Suprapubic skin (tissue), 4 donors: Measurements from ENCODE around the gene CHRD. TPM values are rescaled to one million over a fixed set of nuclear protein-coding genes. Genes with fewer than 3 reads are reported as not detected.

Source experiments
- DNase-seq, 2 donors: peaks; one replicate each; pipeline ENCODE4 v3.0.0-alpha.2; 2019; ENCODE audit warnings: low spot score in 2 of 2
- H3K27ac ChIP-seq: fragments of 200-600 bp; sonication (generic); one replicate; pipeline ENCODE4 v1.5.1; 2019
- H3K27me3 ChIP-seq: fragments of 200-600 bp; sonication (generic); one replicate; pipeline ENCODE4 v1.5.1; 2019
- H3K36me3 ChIP-seq: fragments of 200-600 bp; sonication (generic); one replicate; pipeline ENCODE4 v1.5.1; 2019
- H3K4me1 ChIP-seq: fragments of 200-600 bp; sonication (generic); one replicate; pipeline ENCODE4 v1.5.1; 2019
- H3K4me3 ChIP-seq: fragments of 200-600 bp; sonication (generic); one replicate; pipeline ENCODE4 v1.5.1; 2019; ENCODE audit warnings: mild to moderate bottlenecking
- H3K9me3 ChIP-seq: fragments of 200-600 bp; sonication (generic); one replicate; pipeline ENCODE4 v1.5.1; 2019
- EP300 ChIP-seq: sonication (generic); formaldehyde crosslinking; IDR thresholded peaks from one replicate; pipeline ENCODE4 v1.6.1; 2017; ENCODE audit warnings: antibody characterized with exemption
- POLR2A ChIP-seq, 2 donors: fragments of 450-650 bp; IDR thresholded peaks; one replicate each; pipeline ENCODE4 v1.6.1; 2017; ENCODE audit warnings: antibody characterized with exemption in 2 of 2, mild to moderate bottlenecking in 2 of 2, moderate library complexity in 2 of 2
- POLR2AphosphoS5 ChIP-seq, 3 donors: sonication (generic); formaldehyde crosslinking; IDR thresholded peaks; one replicate each; pipeline ENCODE4 v1.6.1; 2017; ENCODE audit warnings: antibody characterized with exemption in 3 of 3
- WGBS: methylation state at CpG from one replicate; pipeline ENCODE4 v1.1.5; 2018; 5-methylcytosine and 5-hydroxymethylcytosine counted together
- total RNA-seq, 4 donors: library from RNA; depleted of rRNA; stranded (reverse); fragments of >200 nt; gene quantifications; one replicate each; pipeline ENCODE4 v1.1.0, GENCODE V29; 2016
- TF ChIP-seq, protein P1 (sequence below), 2 donors: fragments of 200-600 bp in 1 of 2; fragments of 450-650 bp in 1 of 2; sonication (generic) in 1 of 2; IDR thresholded peaks; one replicate each; pipeline ENCODE4 v1.5.1; 2016 to 2019; ENCODE audit warnings: antibody characterized with exemption in 2 of 2, mild to moderate bottlenecking in 1 of 2, moderate library complexity in 1 of 2

Gene CHRD
- total RNA-seq, 4 donors from 2014 or later, result 1.1 to 10.1 (median 4.2) TPM

DNA sequence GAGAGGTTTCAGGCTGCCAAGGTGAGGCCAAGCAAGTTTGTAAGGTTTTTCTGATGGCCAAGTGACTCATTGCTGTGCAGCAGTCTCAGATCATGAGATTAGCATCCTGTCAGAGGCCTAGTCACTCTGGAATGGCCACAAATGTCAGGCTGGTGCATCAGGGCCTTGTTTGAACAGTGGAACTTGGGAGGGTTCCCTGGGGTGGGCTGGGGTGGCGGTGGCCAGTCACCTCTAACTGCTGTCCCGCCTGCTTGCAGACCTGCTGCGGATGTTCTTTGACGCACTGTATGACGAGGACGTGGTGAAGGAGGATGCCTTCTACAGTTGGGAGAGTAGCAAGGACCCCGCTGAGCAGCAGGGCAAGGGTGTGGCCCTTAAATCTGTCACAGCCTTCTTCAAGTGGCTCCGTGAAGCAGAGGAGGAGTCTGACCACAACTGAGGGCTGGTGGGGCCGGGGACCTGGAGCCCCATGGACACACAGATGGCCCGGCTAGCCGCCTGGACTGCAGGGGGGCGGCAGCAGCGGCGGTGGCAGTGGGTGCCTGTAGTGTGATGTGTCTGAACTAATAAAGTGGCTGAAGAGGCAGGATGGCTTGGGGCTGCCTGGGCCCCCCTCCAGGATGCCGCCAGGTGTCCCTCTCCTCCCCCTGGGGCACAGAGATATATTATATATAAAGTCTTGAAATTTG, 45.2 kb upstream of the CHRD start:
- peaks cover 59% of the 10 kb centered on the region for H3K4me1 ChIP-seq
- 75% methylated on average over 12 of the region's 15 CpGs for WGBS
- no peak for TF ChIP-seq EP300
- no peak for TF ChIP-seq POLR2AphosphoS5 (IDR thresholded peaks at IDR 0.05)
- TF ChIP-seq, protein P1, sequence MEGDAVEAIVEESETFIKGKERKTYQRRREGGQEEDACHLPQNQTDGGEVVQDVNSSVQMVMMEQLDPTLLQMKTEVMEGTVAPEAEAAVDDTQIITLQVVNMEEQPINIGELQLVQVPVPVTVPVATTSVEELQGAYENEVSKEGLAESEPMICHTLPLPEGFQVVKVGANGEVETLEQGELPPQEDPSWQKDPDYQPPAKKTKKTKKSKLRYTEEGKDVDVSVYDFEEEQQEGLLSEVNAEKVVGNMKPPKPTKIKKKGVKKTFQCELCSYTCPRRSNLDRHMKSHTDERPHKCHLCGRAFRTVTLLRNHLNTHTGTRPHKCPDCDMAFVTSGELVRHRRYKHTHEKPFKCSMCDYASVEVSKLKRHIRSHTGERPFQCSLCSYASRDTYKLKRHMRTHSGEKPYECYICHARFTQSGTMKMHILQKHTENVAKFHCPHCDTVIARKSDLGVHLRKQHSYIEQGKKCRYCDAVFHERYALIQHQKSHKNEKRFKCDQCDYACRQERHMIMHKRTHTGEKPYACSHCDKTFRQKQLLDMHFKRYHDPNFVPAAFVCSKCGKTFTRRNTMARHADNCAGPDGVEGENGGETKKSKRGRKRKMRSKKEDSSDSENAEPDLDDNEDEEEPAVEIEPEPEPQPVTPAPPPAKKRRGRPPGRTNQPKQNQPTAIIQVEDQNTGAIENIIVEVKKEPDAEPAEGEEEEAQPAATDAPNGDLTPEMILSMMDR (IDR thresholded peaks at IDR 0.05), result no peak
- no peak for TF ChIP-seq POLR2A (IDR thresholded peaks at IDR 0.05)
- H3K9me3 ChIP-seq, result no peaks in the 10 kb centered on the region
- H3K36me3 ChIP-seq, result peaks cover 55% of the 10 kb centered on the region
- no peaks in the 10 kb centered on the region for H3K27me3 ChIP-seq
- H3K27ac ChIP-seq, result peak overlapping the region; percentile 94
- no peak for DNase-seq
- no peak overlapping the region for H3K4me3 ChIP-seq

DNA sequence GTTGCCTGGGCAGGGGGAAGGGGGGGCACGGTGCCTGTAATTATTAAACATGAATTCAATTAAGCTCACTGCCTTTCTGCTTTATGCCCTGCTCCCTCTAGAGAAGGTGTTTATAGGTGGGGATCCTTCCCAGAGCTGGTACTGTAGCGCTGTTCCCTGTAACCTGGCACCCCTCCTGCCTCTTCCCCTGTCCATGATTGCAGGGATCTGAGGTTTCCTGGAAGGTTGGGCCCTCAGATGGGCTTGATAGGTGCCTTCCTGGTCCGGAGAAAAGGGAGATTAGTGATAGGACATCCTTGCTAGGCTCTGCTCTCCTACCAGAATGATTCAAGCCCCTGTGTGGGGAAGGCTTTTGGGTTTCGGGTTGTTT, 44.6 kb upstream of the CHRD start:
- TF ChIP-seq, protein P1 (IDR thresholded peaks at IDR 0.05), result no peak
- TF ChIP-seq EP300 (no peak), POLR2A (IDR thresholded peaks at IDR 0.05) (no peak), POLR2AphosphoS5 (IDR thresholded peaks at IDR 0.05) (no peak)
- no peaks in the 10 kb centered on the region for H3K27me3 ChIP-seq
- no peak for DNase-seq
- no peaks in the 10 kb centered on the region for H3K9me3 ChIP-seq
- peak overlapping the region; percentile 94 for H3K27ac ChIP-seq
- peak overlapping the region; percentile 74 for H3K4me3 ChIP-seq
- H3K4me1 ChIP-seq, result peaks cover 63% of the 10 kb centered on the region
- H3K36me3 ChIP-seq, result peaks cover 48% of the 10 kb centered on the region
- 34% methylated on average over 4 of the region's 4 CpGs for WGBS

DNA sequence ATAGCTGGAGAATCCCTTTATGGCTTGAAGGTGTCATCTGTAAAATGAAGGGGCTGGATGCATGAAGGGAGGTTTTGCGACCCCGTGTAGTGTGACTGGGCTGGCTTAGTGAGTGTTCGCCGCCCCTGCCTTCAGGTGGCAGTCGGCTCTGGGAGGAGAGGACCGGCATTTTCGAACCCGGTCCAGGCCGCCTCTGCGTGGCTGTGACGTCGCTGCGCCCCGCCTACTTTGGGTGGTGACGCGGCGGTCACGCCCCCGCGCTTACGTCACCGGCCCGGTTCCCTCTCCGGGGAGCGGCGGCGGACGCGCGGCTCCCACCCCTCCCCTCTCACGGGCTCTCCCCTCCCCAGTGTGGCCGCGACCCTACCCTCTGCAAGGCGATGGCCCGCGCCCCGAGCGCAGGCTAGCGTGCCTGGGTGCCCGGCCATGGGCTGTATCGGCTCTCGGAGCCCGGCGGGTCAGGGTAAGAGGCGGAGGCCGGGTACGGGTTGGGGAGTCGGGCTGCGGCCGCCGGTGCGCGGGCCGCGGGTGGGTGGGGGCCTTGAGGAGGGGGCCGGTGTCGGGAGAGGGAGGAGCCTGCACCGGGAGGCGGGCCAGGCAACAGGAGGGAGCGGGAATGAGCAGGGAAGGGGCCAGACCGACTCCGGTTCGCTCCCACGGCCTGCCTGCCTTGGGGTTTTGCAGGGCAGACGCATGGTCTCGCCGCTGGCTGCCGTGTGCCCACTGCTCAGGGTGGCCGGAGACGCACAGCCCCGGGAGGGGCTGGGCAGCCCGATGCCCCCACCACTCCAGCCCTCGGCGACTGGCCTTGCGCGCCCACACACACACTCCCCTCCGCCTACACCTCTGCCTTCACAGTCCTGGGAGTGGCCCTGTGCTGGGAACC, 44.0 kb upstream of the CHRD start:
- Histone ChIP-seq H3K4me3 (peak overlapping the region; percentile 74), H3K4me1 (peaks cover 67% of the 10 kb centered on the region)
- WGBS, result 1% methylated on average over 37 of the region's 77 CpGs

DNA sequence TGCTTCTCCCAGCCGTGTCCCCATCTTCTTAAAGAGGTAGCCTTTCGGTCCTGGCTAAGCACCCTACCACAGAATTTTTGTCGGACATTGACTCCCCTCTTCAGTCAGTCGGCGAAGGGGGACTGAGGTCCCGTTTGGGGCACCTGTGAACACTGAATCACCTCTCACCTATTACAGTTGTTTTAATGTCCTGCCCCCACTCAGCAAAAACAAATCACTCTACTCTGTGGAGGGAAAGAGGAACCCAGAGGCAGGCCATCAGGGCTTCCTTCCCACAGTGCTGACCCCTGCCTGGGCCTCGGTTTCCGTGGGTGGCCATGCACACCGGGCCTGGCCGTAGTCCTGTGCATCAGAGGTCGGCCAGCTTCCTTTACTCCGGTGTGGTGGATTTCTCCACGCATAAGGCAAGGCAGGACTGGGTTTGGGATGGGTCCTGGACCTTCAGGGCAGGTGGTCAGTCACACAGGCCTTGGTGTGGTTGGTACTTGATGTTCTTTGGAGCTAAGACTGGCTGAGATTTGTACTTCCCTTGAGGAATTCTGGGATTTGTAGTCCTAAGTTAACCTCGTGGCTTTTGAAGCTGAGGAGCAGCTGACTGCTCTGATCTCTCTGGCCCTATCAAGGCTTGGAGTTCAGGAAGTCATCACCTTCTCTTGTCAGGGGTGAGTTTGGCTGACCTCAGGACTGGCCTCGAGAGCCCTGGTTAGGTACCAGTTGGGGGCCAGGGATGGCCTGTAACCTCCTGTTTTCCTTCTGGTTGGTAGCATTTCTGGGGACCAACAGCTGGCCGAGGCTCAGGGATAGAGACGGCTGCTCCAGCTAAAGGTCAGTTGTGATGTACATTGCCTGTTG, 43.1 kb upstream of the CHRD start:
- Histone ChIP-seq H3K27ac (peak overlapping the region; percentile 94), H3K9me3 (no peaks in the 10 kb centered on the region), H3K36me3 (peaks cover 33% of the 10 kb centered on the region), H3K27me3 (no peaks in the 10 kb centered on the region), H3K4me1 (peaks cover 72% of the 10 kb centered on the region), H3K4me3 (peak overlapping the region; percentile 74)
- WGBS, result 16% methylated on average over 9 of the region's 17 CpGs
- DNase-seq, result no peak
- no peak for TF ChIP-seq POLR2A (IDR thresholded peaks at IDR 0.05)
- no peak for TF ChIP-seq POLR2AphosphoS5 (IDR thresholded peaks at IDR 0.05)
- no peak for TF ChIP-seq EP300
- TF ChIP-seq, protein P1 (IDR thresholded peaks at IDR 0.05), result no peak

More for the DNA sequence above, 44.0 kb upstream of the CHRD start:
- DNase-seq, result peak; percentile 91 to 92
- H3K9me3 ChIP-seq, result no peaks in the 10 kb centered on the region
- TF ChIP-seq POLR2A (IDR thresholded peaks at IDR 0.05), result peak in 1 of 2 donors; percentile 51
- peak; percentile 43 for TF ChIP-seq EP300
- peak in 1 of 3 donors; percentile 66 for TF ChIP-seq POLR2AphosphoS5 (IDR thresholded peaks at IDR 0.05)
- TF ChIP-seq, protein P1 (IDR thresholded peaks at IDR 0.05), result no peak
- H3K27ac ChIP-seq, result peak overlapping the region; percentile 94
- no peaks in the 10 kb centered on the region for H3K27me3 ChIP-seq
- peaks cover 42% of the 10 kb centered on the region for H3K36me3 ChIP-seq
